PC-3 (cell line): Measurements from ENCODE around the gene FRK.

ENCODE experiments used
- CTCF ChIP-seq: fragments of 300-600 bp; sonication (generic); conservative IDR thresholded peaks from 2 replicates; pipeline ENCODE4 v1.5.1; 2017; ENCODE audit warnings: antibody characterized with exemption, low read depth, mild to moderate bottlenecking, low read length
- EZH2 ChIP-seq: fragments of 300-600 bp; sonication (generic); IDR thresholded peaks from one replicate; pipeline ENCODE4 v1.6.1; 2017; ENCODE audit warnings: antibody characterized with exemption, mild to moderate bottlenecking, low read length; ENCODE audit not compliant: unreplicated experiment

GRCh38 chr6:116060572-116061283 is at the start of gene FRK:
- TF ChIP-seq CTCF (peak; percentile 55), EZH2 (no peak)
